Measurements from ENCODE around the gene ORC2.
A peak's percentile ranks its signal among the peaks of the same experiment; 100 is the strongest.

ORC2 gene

DNA sequence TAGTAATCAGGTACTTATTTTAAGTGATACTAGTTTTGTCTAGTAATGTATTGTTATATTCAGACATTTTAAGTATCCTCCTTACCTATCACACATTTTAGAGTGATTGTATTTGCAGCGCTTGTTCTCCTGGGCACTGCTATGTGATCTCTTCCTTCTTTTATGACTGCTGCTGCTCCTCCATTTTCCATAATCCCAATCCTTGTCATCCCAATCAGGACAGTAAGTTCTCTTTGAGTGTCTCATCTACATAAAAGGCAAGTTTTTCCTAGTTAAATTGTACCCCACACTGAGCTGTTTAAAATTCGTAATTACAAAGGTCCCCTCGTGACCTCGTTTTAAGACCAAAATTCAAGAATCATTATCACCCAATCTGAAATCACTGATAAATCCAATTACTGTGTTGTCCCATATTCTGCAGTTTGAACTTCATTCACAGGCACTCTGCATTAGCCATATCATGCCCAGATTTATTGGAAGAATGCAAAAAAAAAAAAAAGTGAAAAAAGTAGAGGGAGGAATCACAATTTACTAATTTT, 101.8 kb downstream of the ORC2 start:
- ATAC-seq (no peak), DNase-seq (no peak)

DNA sequence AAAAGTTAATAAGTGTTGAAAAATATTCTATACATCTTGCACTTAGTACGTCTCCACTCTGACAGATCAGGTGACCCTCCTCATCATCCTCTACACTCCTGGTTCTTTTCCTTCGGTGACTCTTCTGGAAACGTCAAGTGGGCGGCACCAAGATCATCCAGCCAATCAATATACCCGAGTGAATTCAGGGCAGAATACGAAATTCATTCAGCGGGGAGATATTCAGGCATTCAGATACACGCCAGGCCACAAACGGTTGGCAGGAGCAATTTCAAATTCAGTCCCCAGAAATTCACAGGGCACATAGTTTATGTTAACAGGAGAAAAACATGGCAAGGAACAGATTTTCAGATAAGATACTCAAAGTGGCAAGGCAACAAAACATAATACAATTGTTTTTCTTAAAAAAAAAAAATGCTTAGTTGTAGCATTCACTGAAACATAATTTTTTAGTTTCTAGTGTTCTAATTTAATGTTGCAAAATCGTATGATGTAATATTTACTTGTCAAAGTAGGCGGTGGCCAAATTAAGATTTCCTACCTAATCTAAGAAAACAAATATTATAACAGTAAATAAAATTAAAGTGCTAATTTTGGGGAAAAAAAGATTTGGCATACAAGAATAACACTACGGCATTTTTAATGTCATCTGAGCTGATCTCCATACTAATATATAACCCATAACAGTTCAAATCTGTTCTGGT, 103.2 kb downstream of the ORC2 start:
- ATAC-seq (no peak), DNase-seq (peak; percentile 48)

Data from stimulated activated naive CD8-positive, alpha-beta T cell treated with anti-CD3 and anti-CD28 coated beads, Interleukin-15, Interleukin-2, amounts not matched to agents 100 U/mL and 50 U/mL, for 24 hours (primary cell).